Muscle of arm (tissue), 12 donors: ENCODE results near the gene TNFSF9. TPM values are rescaled to one million over a fixed set of nuclear protein-coding genes. Genes with fewer than 3 reads are reported as not detected.
"Not testable (repeated sequence)": the region's sequence is repeated elsewhere in the genome, so short reads cannot be mapped to it uniquely, and the experiment has no call there.

Experiments
- DNase-seq: peaks from one replicate; pipeline ENCODE4 v3.0.0-alpha.2; 2013
- polyA plus RNA-seq, 12 donors: library from polyadenylated mRNA; unstranded; fragments of 120-200 nt; gene quantifications; one replicate each; pipeline ENCODE4 v1.2.1, GENCODE V29; 2013; ENCODE audit not compliant: insufficient read length in 12 of 12

Gene TNFSF9
- polyA plus RNA-seq, 12 donors, result 0.22 to 2.0 (median 1.0) TPM; not detected in 2

GRCh38 chr19:6568816-6569215 lies 38.0 kb downstream of the TNFSF9 start:
- DNase-seq, result no peak

- DNase-seq, result no peak
Measured at GRCh38 chr19:6570764-6571163, 39.9 kb downstream of the TNFSF9 start.

- DNase-seq, result no peak
Measured at GRCh38 chr19:6571167-6571566, 40.3 kb downstream of the TNFSF9 start.

GRCh38 chr19:6572217-6572616 lies 41.4 kb downstream of the TNFSF9 start:
- DNase-seq, result no peak

GRCh38 chr19:6573350-6573749 lies 42.5 kb downstream of the TNFSF9 start:
- no peak for DNase-seq

GRCh38 chr19:6576869-6577475 lies 46.1 kb downstream of the TNFSF9 start:
- no peak for DNase-seq

- DNase-seq, result no peak
Measured at GRCh38 chr19:6577476-6578125, 46.8 kb downstream of the TNFSF9 start.

GRCh38 chr19:6579450-6580178 lies 48.8 kb downstream of the TNFSF9 start:
- no peak for DNase-seq

GRCh38 chr19:6580313-6580712 lies 49.5 kb downstream of the TNFSF9 start:
- DNase-seq, result no peak

- DNase-seq, result not testable (repeated sequence)
Measured at GRCh38 chr19:6582515-6583484, 52.0 kb downstream of the TNFSF9 start.

Other genes with a start within 250 kb of the TNFSF9 start
- under 1 TPM in 6 of 12 donors, not detected in 6; 0.11 to 0.30 (median 0.15) TPM for gene ACER1, start 197.4 kb upstream of the TNFSF9 start, polyA plus RNA-seq
- gene CLPP, start 169.5 kb upstream of the TNFSF9 start, polyA plus RNA-seq, result 10 to 100 TPM in 11 of 12 donors, not detected in 1; 39.5 to 85.3 (median 53.2) TPM
- gene ALKBH7, start 158.2 kb upstream of the TNFSF9 start, polyA plus RNA-seq, result 100 to 1,000 TPM in 2 of 12 donors, 10 to 100 TPM in 9, not detected in 1; 35.2 to 126 (median 63.2) TPM
- gene PSPN, start 155.1 kb upstream of the TNFSF9 start, polyA plus RNA-seq, result 1 to 10 TPM in 5 of 12 donors, under 1 TPM in 5, not detected in 2; 0.58 to 1.2 (median 0.94) TPM
- 10 to 100 TPM in 11 of 12 donors, not detected in 1; 42.7 to 96.6 (median 51.0) TPM for gene GTF2F1, start 137.9 kb upstream of the TNFSF9 start, polyA plus RNA-seq
- 100 to 1,000 TPM in 11 of 12 donors, not detected in 1; 143 to 261 (median 177) TPM for gene KHSRP, start 106.2 kb upstream of the TNFSF9 start, polyA plus RNA-seq
- gene SLC25A41, start 97.3 kb upstream of the TNFSF9 start, polyA plus RNA-seq, result 1 to 10 TPM in 1 of 12 donors, under 1 TPM in 8, not detected in 3; 0.24 to 1.7 (median 0.48) TPM
- 10 to 100 TPM in 11 of 12 donors, not detected in 1; 25.5 to 44.6 (median 31.5) TPM for gene SLC25A23, start 71.2 kb upstream of the TNFSF9 start, polyA plus RNA-seq
- gene CRB3, start 66.8 kb upstream of the TNFSF9 start, polyA plus RNA-seq, result 10 to 100 TPM in 1 of 12 donors, 1 to 10 TPM in 2, under 1 TPM in 4, not detected in 5; 0.17 to 18.2 (median 0.55) TPM
- 1 to 10 TPM in 4 of 12 donors, under 1 TPM in 6, not detected in 2; 0.50 to 9.1 (median 0.61) TPM for gene DENND1C, start 49.2 kb upstream of the TNFSF9 start, polyA plus RNA-seq
- 1 to 10 TPM in 3 of 12 donors, under 1 TPM in 8, not detected in 1; 0.19 to 9.9 (median 0.62) TPM for gene TUBB4A, start 28.7 kb upstream of the TNFSF9 start, polyA plus RNA-seq
- gene CD70, start 60.1 kb downstream of the TNFSF9 start, polyA plus RNA-seq, result 1 to 10 TPM in 4 of 12 donors, under 1 TPM in 5, not detected in 3; 0.34 to 2.1 (median 0.85) TPM
- gene TNFSF14, start 139.1 kb downstream of the TNFSF9 start, polyA plus RNA-seq, result under 1 TPM in 8 of 12 donors, not detected in 4; 0.05 to 0.66 (median 0.08) TPM
- gene C3, start 189.6 kb downstream of the TNFSF9 start, polyA plus RNA-seq, result 100 to 1,000 TPM in 1 of 12 donors, 10 to 100 TPM in 3, 1 to 10 TPM in 7, not detected in 1; 1.5 to 114 (median 5.4) TPM
- 10 to 100 TPM in 11 of 12 donors, not detected in 1; 20.9 to 54.1 (median 30.4) TPM for gene GPR108, start 206.6 kb downstream of the TNFSF9 start, polyA plus RNA-seq
- 10 to 100 TPM in 11 of 12 donors, not detected in 1; 39.5 to 83.4 (median 57.9) TPM for gene TRIP10, start 208.7 kb downstream of the TNFSF9 start, polyA plus RNA-seq
- 1 to 10 TPM in 7 of 12 donors, under 1 TPM in 4, not detected in 1; 0.39 to 9.3 (median 1.1) TPM for gene SH2D3A, start 236.4 kb downstream of the TNFSF9 start, polyA plus RNA-seq
- gene VAV1, start 241.7 kb downstream of the TNFSF9 start, polyA plus RNA-seq, result 1 to 10 TPM in 10 of 12 donors, not detected in 2; 1.1 to 5.1 (median 2.0) TPM